ENCODE measurements around the gene ADCK2.
"Not testable (repeated sequence)": the region's sequence is repeated elsewhere in the genome, so short reads cannot be mapped to it uniquely, and the experiment has no call there.

The ADCK2 gene

GRCh38 chr7:140662938-140663337 is 9.8 kb upstream of the ADCK2 start:
- not testable (repeated sequence) for H3K4me3 ChIP-seq (ENCODE audit: low read length); H3K4me1 ChIP-seq (ENCODE audit: insufficient read depth, low read length); H3K27ac ChIP-seq (ENCODE audit: low read depth, low read length); H3K36me3 ChIP-seq (ENCODE audit: insufficient read depth, low read length); H3K27me3 ChIP-seq (ENCODE audit: insufficient read depth, low read length); H3K9ac ChIP-seq (ENCODE audit: low read depth, low read length); H3K9me3 ChIP-seq (ENCODE audit: insufficient read depth, low read depth, low read length)
- 89% methylated on average over 1 of the region's 2 CpGs for WGBS

- no peaks in the 10 kb centered on the region for H3K36me3 ChIP-seq (ENCODE audit: insufficient read depth, low read length)
- no peaks in the 10 kb centered on the region for H3K9me3 ChIP-seq (ENCODE audit: insufficient read depth, low read depth, low read length)
- H3K4me1 ChIP-seq (ENCODE audit: insufficient read depth, low read length): no peaks in the 10 kb centered on the region
- no peaks in the 10 kb centered on the region; the same call in 1 of the 2 replicates for H3K27me3 ChIP-seq (ENCODE audit: insufficient read depth, low read length)
- H3K4me3 ChIP-seq (ENCODE audit: low read length): no peak overlapping the region
- WGBS: 100% methylated on average over 1 of the region's 1 CpG
- H3K9ac ChIP-seq (ENCODE audit: low read depth, low read length): no peak overlapping the region
- no peak overlapping the region for H3K27ac ChIP-seq (ENCODE audit: low read depth, low read length)
These were observed 5.3 kb upstream of the ADCK2 start for GRCh38 chr7:140667476-140667875.

- no peak overlapping the region for H3K4me3 ChIP-seq (ENCODE audit: low read length)
- peaks cover 8% of the 10 kb centered on the region; the same call in 1 of the 2 replicates for H3K27me3 ChIP-seq (ENCODE audit: insufficient read depth, low read length)
- H3K9me3 ChIP-seq (ENCODE audit: insufficient read depth, low read depth, low read length): no peaks in the 10 kb centered on the region
- H3K36me3 ChIP-seq (ENCODE audit: insufficient read depth, low read length): no peaks in the 10 kb centered on the region
- H3K4me1 ChIP-seq (ENCODE audit: insufficient read depth, low read length): no peaks in the 10 kb centered on the region
- no peak overlapping the region for H3K9ac ChIP-seq (ENCODE audit: low read depth, low read length)
- WGBS: 90% methylated on average over 1 of the region's 1 CpG
- no peak overlapping the region for H3K27ac ChIP-seq (ENCODE audit: low read depth, low read length)
These were observed 4.1 kb upstream of the ADCK2 start for GRCh38 chr7:140668641-140669040.

- Histone ChIP-seq H3K4me1 (ENCODE audit: insufficient read depth, low read length) (no peaks in the 10 kb centered on the region), H3K27me3 (ENCODE audit: insufficient read depth, low read length) (peaks cover 15% of the 10 kb centered on the region), H3K9me3 (ENCODE audit: insufficient read depth, low read depth, low read length) (no peaks in the 10 kb centered on the region), H3K9ac (ENCODE audit: low read depth, low read length) (no peak overlapping the region), H3K36me3 (ENCODE audit: insufficient read depth, low read length) (no peaks in the 10 kb centered on the region), H3K4me3 (ENCODE audit: low read length) (no peak overlapping the region), H3K27ac (ENCODE audit: low read depth, low read length) (no peak overlapping the region)
- 90% methylated on average over 2 of the region's 3 CpGs for WGBS
These were observed 3.4 kb upstream of the ADCK2 start for GRCh38 chr7:140669352-140669751.

DNA sequence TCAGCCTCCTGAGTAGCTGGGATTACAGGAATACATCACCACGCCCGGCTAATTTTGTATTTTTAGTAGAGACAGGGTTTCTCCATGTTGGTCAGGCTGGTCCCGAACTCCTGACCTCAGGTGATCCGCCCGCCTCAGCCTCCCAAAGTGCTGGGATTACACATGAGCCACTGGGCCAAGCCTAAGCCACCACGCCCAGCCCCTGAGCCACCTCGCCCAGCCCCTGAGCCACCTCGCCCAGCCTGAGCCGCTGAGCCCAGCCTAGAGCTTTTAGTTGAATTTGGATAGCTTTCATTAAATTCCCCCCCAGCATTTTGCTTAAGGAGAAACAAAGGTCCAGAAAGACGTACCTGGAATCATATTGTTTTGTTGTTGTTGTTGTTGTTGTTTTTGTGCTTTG is 2.9 kb upstream of the ADCK2 start:
- not testable (repeated sequence) for H3K9me3 ChIP-seq (ENCODE audit: insufficient read depth, low read depth, low read length); H3K36me3 ChIP-seq (ENCODE audit: insufficient read depth, low read length); H3K4me1 ChIP-seq (ENCODE audit: insufficient read depth, low read length); H3K27ac ChIP-seq (ENCODE audit: low read depth, low read length); H3K4me3 ChIP-seq (ENCODE audit: low read length); H3K9ac ChIP-seq (ENCODE audit: low read depth, low read length)
- H3K27me3 ChIP-seq (ENCODE audit: insufficient read depth, low read length): peaks cover 18% of the 10 kb centered on the region
- 93% methylated on average over 10 of the region's 10 CpGs for WGBS

- no peak overlapping the region for H3K27ac ChIP-seq (ENCODE audit: low read depth, low read length)
- H3K9ac ChIP-seq (ENCODE audit: low read depth, low read length): no peak overlapping the region
- no peaks in the 10 kb centered on the region for H3K9me3 ChIP-seq (ENCODE audit: insufficient read depth, low read depth, low read length)
- H3K4me1 ChIP-seq (ENCODE audit: insufficient read depth, low read length): no peaks in the 10 kb centered on the region
- no peaks in the 10 kb centered on the region for H3K36me3 ChIP-seq (ENCODE audit: insufficient read depth, low read length)
- WGBS: 83% methylated on average over 4 of the region's 4 CpGs
- peaks cover 18% of the 10 kb centered on the region for H3K27me3 ChIP-seq (ENCODE audit: insufficient read depth, low read length)
- no peak overlapping the region for H3K4me3 ChIP-seq (ENCODE audit: low read length)
These were observed 2.3 kb upstream of the ADCK2 start for GRCh38 chr7:140670343-140670935.

- H3K27me3 ChIP-seq (ENCODE audit: insufficient read depth, low read length): peaks cover 18% of the 10 kb centered on the region
- WGBS: 81% methylated on average over 15 of the region's 15 CpGs
- H3K9me3 ChIP-seq (ENCODE audit: insufficient read depth, low read depth, low read length): no peaks in the 10 kb centered on the region
- no peaks in the 10 kb centered on the region for H3K36me3 ChIP-seq (ENCODE audit: insufficient read depth, low read length)
- peak overlapping the region; percentile 52 for H3K4me3 ChIP-seq (ENCODE audit: low read length)
- no peak overlapping the region for H3K27ac ChIP-seq (ENCODE audit: low read depth, low read length)
- no peaks in the 10 kb centered on the region for H3K4me1 ChIP-seq (ENCODE audit: insufficient read depth, low read length)
- 0 out of 2 replicates have a peak overlapping the region, but pooled peaks have one; percentile 15 for H3K9ac ChIP-seq (ENCODE audit: low read depth, low read length)
These were observed 779 bp upstream of the ADCK2 start for GRCh38 chr7:140671966-140672365.

DNA sequence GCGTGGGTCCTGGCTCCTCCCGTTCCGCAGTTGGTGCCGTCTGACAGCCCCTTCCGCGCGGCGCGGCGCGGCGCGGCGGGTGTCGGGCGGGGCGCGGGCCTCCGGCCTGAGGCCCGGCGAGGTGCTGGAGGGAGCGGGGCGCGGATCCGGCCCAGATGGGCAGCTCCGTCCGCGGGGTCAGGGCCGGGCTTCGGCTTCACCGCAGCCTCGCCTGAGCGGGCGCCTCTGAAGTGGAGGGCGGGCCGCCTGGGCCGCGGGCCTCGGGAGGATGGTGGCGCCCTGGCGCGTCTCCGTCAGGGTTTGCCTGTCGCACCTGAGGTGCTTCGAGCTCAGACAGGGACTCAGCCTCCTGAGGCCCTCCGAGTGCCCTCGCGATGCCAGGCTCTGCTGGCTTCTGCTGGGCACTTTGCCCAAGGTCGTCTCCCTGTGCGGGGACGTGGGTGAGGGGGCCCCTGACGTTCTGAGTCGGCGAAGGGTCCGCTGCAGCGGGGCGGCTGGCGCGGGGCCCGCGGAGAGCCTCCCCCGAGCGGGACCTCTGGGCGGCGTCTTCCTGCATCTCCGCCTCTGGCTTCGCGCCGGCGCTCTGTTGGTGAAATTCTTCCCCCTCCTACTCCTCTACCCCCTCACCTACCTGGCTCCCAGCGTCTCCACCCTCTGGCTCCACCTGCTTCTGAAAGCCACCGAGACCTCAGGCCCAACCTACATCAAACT is 473 bp downstream of the ADCK2 start:
- Histone ChIP-seq H3K4me1 (ENCODE audit: insufficient read depth, low read length) (no peaks in the 10 kb centered on the region), H3K9me3 (ENCODE audit: insufficient read depth, low read depth, low read length) (no peaks in the 10 kb centered on the region), H3K9ac (ENCODE audit: low read depth, low read length) (peak overlapping the region; percentile 56), H3K36me3 (ENCODE audit: insufficient read depth, low read length) (no peaks in the 10 kb centered on the region), H3K27ac (ENCODE audit: low read depth, low read length) (no peak overlapping the region), H3K4me3 (ENCODE audit: low read length) (peak overlapping the region; percentile 69), H3K27me3 (ENCODE audit: insufficient read depth, low read length) (peaks cover 18% of the 10 kb centered on the region)
- under 1% methylated on average over 72 of the region's 72 CpGs for WGBS

GRCh38 chr7:140673774-140674155 is 1.0 kb downstream of the ADCK2 start:
- 62% methylated on average over 18 of the region's 18 CpGs for WGBS
- Histone ChIP-seq H3K9me3 (ENCODE audit: insufficient read depth, low read depth, low read length) (no peaks in the 10 kb centered on the region), H3K9ac (ENCODE audit: low read depth, low read length) (no peak overlapping the region), H3K4me3 (ENCODE audit: low read length) (peak overlapping the region; percentile 69), H3K27ac (ENCODE audit: low read depth, low read length) (no peak overlapping the region), H3K27me3 (ENCODE audit: insufficient read depth, low read length) (peaks cover 18% of the 10 kb centered on the region), H3K36me3 (ENCODE audit: insufficient read depth, low read length) (no peaks in the 10 kb centered on the region), H3K4me1 (ENCODE audit: insufficient read depth, low read length) (no peaks in the 10 kb centered on the region)

GRCh38 chr7:140674356-140674800 is 1.6 kb downstream of the ADCK2 start:
- H3K4me1 ChIP-seq (ENCODE audit: insufficient read depth, low read length): no peaks in the 10 kb centered on the region
- peaks cover 18% of the 10 kb centered on the region for H3K27me3 ChIP-seq (ENCODE audit: insufficient read depth, low read length)
- no peak overlapping the region for H3K4me3 ChIP-seq (ENCODE audit: low read length)
- no peaks in the 10 kb centered on the region for H3K9me3 ChIP-seq (ENCODE audit: insufficient read depth, low read depth, low read length)
- H3K27ac ChIP-seq (ENCODE audit: low read depth, low read length): no peak overlapping the region
- no peaks in the 10 kb centered on the region for H3K36me3 ChIP-seq (ENCODE audit: insufficient read depth, low read length)
- WGBS: 93% methylated on average over 5 of the region's 5 CpGs
- H3K9ac ChIP-seq (ENCODE audit: low read depth, low read length): no peak overlapping the region

GRCh38 chr7:140674899-140675701 is 2.4 kb downstream of the ADCK2 start:
- no peak overlapping the region for H3K27ac ChIP-seq (ENCODE audit: low read depth, low read length)
- 71% methylated on average over 8 of the region's 8 CpGs for WGBS

More at GRCh38 chr7:140674899-140675701, 2.4 kb downstream of the ADCK2 start:
- Histone ChIP-seq H3K9ac (ENCODE audit: low read depth, low read length) (no peak overlapping the region), H3K9me3 (ENCODE audit: insufficient read depth, low read depth, low read length) (no peaks in the 10 kb centered on the region), H3K27me3 (ENCODE audit: insufficient read depth, low read length) (peaks cover 18% of the 10 kb centered on the region), H3K4me1 (ENCODE audit: insufficient read depth, low read length) (no peaks in the 10 kb centered on the region), H3K4me3 (ENCODE audit: low read length) (no peak overlapping the region), H3K36me3 (ENCODE audit: insufficient read depth, low read length) (no peaks in the 10 kb centered on the region)

Measured in HUES64 (cell line).